Putamen (tissue), 1 donor: ENCODE results near the gene RNLS.
"Not testable (repeated sequence)": the region's sequence is repeated elsewhere in the genome, so short reads cannot be mapped to it uniquely, and the experiment has no call there.

Experiments
- DNase-seq: peaks from one replicate; pipeline ENCODE4 v3.0.0-alpha.2; 2016; ENCODE audit warnings: low spot score

RNLS gene

DNA sequence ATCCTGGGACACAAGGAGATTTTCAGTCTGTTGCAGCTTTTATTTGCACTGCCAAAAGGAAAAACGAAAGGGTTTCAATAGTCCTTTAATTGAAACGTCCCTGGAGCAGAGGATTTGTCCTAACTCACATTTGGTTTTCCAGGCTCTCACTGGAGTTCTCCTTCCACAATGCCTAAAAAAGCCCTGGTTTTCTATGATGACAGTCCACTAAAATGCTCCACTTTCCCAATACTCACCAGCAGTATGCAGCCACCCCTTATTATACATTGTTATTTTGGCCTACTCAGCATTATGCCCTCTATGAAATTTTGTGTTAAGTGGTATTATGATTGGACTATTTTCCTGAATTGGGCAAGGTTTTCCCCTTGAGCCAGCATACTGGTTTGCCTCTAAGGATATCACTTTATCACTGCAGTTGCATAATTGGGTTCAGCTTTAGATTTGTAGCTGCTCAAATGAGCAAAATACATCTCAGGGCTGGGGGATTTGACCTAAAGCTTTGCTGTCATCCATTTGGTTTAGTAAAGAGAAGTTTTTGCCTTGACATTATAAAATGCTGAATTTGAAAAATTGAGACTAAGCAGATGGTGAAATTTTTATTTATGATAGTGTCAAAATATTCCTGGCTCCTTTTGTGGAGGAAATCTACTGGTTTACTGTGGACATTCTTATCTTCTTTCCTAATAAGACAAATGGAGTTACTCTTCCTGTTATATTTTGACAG lies 239.2 kb downstream of the RNLS start:
- peak; percentile 2 for DNase-seq

- no peak for DNase-seq
These were observed 240.3 kb downstream of the RNLS start for GRCh38 chr10:88342733-88343310.

- DNase-seq, result no peak
These were observed 246.0 kb downstream of the RNLS start for GRCh38 chr10:88337134-88337533.

DNA sequence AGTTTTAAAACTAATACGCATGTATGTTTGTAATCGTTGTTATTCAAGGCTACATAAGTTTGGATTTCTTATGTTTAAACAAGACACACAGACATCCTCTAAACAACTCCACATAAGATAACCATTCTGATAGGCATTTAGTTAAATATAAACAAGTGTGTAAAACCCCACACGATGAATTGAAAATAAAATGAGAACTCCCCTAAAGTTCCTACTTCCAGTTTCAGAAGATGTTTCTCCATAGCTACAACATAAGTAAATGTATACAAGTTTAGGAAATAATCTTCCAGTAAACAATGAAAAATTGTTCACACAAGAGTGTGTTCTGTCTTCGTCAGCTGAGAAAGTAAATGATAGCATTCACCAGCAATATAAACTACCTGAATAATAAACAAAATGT lies 246.8 kb downstream of the RNLS start:
- no peak for DNase-seq

DNA sequence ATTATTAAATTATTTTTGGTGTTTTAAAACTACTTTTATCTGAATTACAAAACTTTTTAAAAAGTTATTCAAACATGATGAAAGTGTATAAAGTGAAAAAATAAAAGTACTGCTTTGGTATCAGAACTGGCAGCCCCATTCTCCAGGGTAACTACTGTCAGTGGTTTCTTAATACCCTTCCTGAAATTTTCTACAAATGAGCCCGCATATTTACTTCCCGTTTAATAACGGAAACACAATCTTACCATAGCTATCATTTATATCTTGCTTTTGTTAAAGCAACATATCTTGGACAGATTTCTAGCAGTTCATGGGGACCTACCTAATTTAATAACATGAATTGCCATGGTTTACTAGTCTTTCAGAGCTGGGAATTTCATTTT lies 249.9 kb downstream of the RNLS start:
- DNase-seq, result no peak

DNA sequence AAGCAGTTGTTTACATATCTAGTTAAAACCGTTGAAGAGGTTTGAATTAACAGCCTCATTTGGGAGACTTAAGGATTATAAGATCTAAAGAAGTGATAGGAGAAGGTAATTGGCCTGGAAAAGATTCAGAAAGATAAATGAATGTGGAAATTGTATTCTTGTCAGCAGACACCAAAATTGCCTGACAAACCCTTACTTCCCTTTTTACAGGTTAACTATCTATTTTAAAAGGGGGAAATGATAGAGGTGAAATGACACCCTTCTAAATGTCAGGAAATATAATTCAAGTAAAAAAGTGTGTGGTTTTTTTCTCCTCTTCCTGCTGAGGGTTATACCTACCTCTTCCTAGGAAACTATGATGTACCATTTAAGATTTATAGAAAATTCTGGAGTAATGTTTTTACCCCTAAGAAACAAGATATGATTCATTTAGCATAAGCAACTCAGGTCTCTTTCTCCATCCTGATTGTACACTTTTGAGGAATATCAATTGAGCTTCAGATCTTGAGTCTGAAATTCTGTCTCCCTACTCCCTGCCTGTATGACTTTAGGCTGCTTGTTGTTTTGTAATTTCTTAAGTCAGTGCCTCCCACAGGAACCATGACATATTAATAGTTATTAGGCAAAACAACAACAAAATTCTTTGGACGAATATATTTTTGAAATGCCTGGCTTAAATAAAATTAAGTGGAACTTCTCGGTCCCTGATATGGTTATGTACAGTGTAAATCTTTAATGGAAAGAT lies 250.4 kb downstream of the RNLS start:
- DNase-seq, result no peak

GRCh38 chr10:88330174-88330573 lies 252.9 kb downstream of the RNLS start:
- no peak for DNase-seq

DNA sequence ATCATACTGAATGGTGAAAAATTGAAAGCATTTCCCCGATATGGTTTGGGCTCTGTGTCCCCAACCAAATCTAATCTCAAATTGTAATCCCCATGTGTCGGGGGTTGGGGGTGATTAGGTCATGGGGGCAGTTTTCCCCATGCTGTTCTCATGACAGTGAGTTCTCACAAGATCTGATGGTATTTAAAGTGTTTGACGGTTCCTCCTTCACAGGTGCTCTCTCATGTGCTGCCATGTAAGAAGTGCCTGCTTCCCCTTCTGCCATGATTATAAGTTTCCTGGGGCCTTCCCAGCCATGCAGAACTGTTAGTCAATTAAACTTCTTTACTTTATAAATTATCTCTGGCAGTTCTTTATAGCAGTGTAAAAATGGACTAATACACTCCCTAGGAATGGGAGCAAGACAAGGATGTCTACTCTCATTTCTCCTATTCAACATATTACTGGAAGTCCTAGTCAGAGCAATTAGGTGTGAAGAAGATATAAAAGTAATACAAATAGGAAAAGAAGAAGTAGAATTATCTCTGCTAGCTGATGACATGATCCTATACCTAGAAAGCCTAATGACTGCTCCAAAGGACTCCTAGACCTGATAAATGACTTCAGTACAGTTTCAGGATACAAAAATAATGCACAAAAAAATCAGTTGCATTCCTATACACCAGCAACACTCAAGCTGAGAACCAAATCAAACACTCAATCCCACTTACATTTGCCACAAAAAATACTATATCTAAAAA lies 260.6 kb downstream of the RNLS start:
- no peak for DNase-seq

DNA sequence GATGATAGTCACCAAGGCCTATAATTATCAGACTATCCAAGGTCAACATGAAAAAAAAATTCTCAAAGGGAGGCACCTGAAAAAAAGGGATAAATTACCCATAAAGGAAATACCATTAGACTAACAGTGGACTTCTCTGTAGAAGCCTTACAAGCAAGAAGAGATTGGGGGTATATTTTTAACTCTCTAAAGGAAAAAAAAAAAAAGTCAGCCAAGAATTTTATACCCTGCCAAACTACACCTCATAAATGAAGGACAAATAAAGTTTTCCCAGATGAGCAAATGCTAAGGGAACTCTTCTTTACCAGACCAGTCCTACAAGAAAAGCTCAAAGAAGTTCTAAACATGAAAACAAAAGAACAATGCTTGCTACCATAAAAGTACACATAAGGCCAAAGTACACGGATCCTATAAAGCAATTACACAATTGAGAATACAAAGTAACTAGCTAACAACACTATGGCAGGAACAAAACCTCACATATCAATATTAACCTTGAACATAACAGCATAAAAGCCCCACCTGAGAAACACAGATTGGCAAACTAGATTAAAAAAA lies 263.1 kb downstream of the RNLS start:
- DNase-seq, result no peak

- no peak for DNase-seq
These were observed 264.3 kb downstream of the RNLS start for GRCh38 chr10:88318803-88319202.

DNA sequence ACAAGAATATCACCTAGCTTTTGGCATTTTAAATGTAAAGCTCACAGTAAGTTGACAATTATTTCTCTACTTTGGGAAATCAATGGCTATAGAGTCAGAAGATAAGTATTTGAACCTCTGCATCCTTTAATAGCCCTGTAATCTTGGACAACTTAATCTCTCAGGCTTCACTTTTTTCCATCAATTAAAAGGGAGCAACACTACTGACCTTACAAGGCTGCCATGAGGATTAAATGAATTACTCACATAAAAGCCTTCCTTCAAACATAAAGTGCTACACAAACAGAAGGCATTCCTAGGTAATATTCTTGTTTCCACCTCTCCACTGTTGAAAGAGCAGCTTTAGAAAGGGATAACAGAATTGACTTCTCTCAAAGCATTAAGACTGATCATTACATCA lies 266.0 kb downstream of the RNLS start:
- DNase-seq, result no peak

DNA sequence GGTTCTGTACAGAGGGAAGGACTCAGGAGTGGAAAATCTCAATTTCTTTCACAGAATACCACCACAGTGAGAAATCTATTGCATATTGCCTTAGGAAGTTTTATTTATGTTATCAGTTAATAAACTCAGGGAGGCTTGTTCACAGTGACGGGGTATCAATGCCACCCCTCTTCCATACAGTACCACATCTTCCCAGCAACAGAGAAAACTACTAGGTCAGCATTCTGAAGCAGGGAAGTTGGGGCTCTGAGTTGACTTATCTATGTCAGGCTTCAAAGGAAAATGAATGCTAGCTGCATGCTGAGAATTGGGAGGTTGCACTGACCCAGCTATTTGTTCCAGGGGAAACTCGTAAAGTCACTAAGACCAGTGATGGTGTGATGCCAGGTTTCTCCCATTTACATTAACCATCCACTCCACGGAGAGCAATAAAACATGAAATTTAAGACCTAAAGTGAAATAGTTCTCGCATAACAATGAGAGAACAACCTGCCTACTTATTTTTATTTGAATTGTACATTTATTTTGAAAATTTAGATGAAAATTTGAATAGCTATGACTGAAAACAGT lies 266.7 kb downstream of the RNLS start:
- no peak for DNase-seq

DNA sequence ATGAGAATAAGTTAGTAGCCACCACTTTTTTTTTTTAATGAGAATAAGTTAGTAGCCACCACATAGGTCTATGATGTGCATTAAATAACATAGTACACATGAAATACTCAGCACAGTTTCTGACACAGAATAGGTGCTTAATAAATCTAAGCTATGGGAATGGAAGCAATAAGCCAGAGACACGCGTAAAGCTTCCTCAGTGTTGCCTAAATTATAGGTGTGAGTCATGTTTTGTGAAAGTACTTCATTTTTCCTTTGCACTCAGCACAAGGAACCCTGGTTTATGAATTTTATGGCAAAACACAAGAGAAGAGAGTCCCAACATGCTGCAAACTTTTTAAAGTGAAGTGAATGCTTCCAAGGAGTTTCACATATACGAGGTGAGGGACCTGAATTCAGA lies 267.4 kb downstream of the RNLS start:
- DNase-seq, result no peak

DNA sequence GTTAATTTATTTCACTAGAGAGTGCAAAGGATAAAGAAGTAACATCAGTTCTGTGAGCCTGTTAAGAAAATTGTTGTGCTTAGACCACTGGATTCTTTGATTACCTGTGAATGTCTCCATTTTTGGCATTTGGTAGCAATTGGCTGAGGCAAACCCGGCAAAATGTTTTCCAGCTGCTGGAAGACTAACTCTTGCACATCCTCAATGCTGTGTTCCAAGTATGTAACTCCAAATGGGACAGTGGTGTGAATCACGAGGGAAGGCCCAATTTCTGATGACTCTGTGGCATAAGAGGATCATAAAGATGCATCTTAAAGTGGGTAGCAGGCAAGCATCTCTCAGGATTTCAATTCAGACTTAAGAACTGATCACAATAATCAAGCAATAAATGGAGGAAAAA lies 268.8 kb downstream of the RNLS start:
- DNase-seq, result no peak

DNA sequence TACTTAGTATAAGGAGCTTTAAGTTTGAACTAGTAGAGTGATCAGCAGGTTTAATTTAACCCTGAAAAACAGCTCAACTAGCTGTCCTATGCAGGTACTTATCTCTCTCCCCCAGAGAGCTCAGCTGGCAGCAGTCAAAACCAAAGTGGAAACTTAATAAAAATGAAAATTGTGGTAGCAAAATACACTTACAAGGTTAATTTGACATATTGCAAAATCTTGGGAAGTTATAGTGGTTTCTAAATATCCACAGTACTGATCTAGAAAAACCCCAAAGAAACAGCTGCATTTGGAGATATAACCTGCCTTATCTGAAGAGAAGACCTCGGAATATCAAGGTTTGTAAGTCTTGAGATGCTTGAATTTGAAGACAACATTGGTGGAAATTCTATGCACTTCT lies 269.2 kb downstream of the RNLS start:
- DNase-seq, result no peak

GRCh38 chr10:88312855-88313254 lies 270.3 kb downstream of the RNLS start:
- DNase-seq, result no peak

GRCh38 chr10:88311264-88311663 lies 271.9 kb downstream of the RNLS start:
- DNase-seq, result no peak

- DNase-seq, result no peak
These were observed 273.8 kb downstream of the RNLS start for GRCh38 chr10:88309365-88309764.

GRCh38 chr10:88308361-88308760 lies 274.8 kb downstream of the RNLS start:
- not testable (repeated sequence) for DNase-seq

GRCh38 chr10:88299787-88300186 lies 283.3 kb downstream of the RNLS start:
- DNase-seq, result no peak

DNA sequence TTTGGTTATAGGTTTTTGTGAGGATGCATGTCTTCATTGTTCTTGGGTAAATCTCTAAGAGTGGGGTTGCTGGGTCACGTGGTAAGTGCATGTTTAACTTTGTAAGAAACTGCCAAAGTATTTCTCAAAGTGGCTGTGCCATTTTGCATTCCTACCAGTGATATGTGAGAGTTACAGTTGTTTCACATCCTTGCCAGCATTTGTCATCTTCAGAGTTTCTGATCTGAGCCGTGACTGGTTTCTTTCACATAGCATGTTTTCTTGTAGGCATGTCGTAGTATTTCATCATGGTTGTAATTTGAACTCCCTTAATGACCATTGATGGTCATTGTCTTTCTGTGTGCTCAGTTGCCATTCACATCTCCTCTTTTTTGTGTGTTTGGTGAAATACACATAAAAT lies 286.0 kb downstream of the RNLS start:
- DNase-seq, result no peak

- DNase-seq, result no peak
These were observed 289.4 kb downstream of the RNLS start for GRCh38 chr10:88293651-88294230.
